ENCODE measurements around the gene FAAP20.
A peak's percentile ranks its signal among the peaks of the same experiment; 100 is the strongest.

FAAP20 gene

GRCh38 chr1:2174348-2175054 is 20.1 kb downstream of the FAAP20 start:
- TF ChIP-seq CTCF (IDR thresholded peaks at IDR 0.05; ENCODE audit: low read depth, low read length), result peak; percentile 93
- H3K4me3 ChIP-seq (ENCODE audit: low read depth, low read length), result no peak overlapping the region; the same call in 1 of the 2 replicates

GRCh38 chr1:2173546-2174347 is 20.8 kb downstream of the FAAP20 start:
- H3K4me3 ChIP-seq (ENCODE audit: low read depth, low read length), result no peak overlapping the region
- TF ChIP-seq CTCF (IDR thresholded peaks at IDR 0.05; ENCODE audit: low read depth, low read length), result no peak

- no peak overlapping the region for H3K4me3 ChIP-seq (ENCODE audit: low read depth, low read length)
- no peak for TF ChIP-seq CTCF (IDR thresholded peaks at IDR 0.05; ENCODE audit: low read depth, low read length)
Observed at GRCh38 chr1:2172551-2173146, 21.9 kb downstream of the FAAP20 start.

GRCh38 chr1:2172012-2172411 is 22.6 kb downstream of the FAAP20 start:
- H3K4me3 ChIP-seq (ENCODE audit: low read depth, low read length), result no peak overlapping the region
- TF ChIP-seq CTCF (IDR thresholded peaks at IDR 0.05; ENCODE audit: low read depth, low read length), result no peak

GRCh38 chr1:2170211-2170610 is 24.4 kb downstream of the FAAP20 start:
- no peak overlapping the region for H3K4me3 ChIP-seq (ENCODE audit: low read depth, low read length)
- no peak for TF ChIP-seq CTCF (IDR thresholded peaks at IDR 0.05; ENCODE audit: low read depth, low read length)

GRCh38 chr1:2169200-2169836 is 25.3 kb downstream of the FAAP20 start:
- H3K4me3 ChIP-seq (ENCODE audit: low read depth, low read length), result no peak overlapping the region
- TF ChIP-seq CTCF (IDR thresholded peaks at IDR 0.05; ENCODE audit: low read depth, low read length), result no peak

Data from WI38 (cell line).